Parathyroid adenoma (tissue), 2 donors: ENCODE results near the gene SORCS2.

Experiments
- H2AFZ ChIP-seq: fragments of 300-600 bp; sonication (generic); one replicate; pipeline ENCODE4 v1.7.0; 2017; ENCODE audit warnings: antibody characterized with exemption, mild to moderate bottlenecking
- H3K27ac ChIP-seq: fragments of 300-600 bp; sonication (generic); one replicate; pipeline ENCODE4 v1.7.0; 2017
- H3K27me3 ChIP-seq: fragments of 300-600 bp; sonication (generic); one replicate; pipeline ENCODE4 v1.7.0; 2017; ENCODE audit warnings: low read length; ENCODE audit not compliant: control insufficient read depth, insufficient read depth
- H3K36me3 ChIP-seq: fragments of 300-600 bp; sonication (generic); one replicate; pipeline ENCODE4 v1.7.0; 2017; ENCODE audit warnings: low read length; ENCODE audit not compliant: control insufficient read depth, insufficient read depth
- H3K4me1 ChIP-seq: fragments of 300-600 bp; sonication (generic); one replicate; pipeline ENCODE4 v1.7.0; 2017; ENCODE audit warnings: control low read depth
- H3K4me2 ChIP-seq: fragments of 300-600 bp; sonication (generic); one replicate; pipeline ENCODE4 v1.7.0; 2017; ENCODE audit warnings: low read length
- H3K4me3 ChIP-seq: fragments of 300-600 bp; sonication (generic); one replicate; pipeline ENCODE4 v1.7.0; 2017; ENCODE audit warnings: low read depth, low read length
- H3K79me2 ChIP-seq: fragments of 300-600 bp; sonication (generic); one replicate; pipeline ENCODE4 v1.7.0; 2017; ENCODE audit warnings: control low read depth
- H3K9ac ChIP-seq: fragments of 300-600 bp; sonication (generic); one replicate; pipeline ENCODE4 v1.7.0; 2017; ENCODE audit warnings: mild to moderate bottlenecking
- H3K9me3 ChIP-seq: fragments of 300-600 bp; sonication (generic); one replicate; pipeline ENCODE4 v1.7.0; 2017; ENCODE audit warnings: low read length; ENCODE audit not compliant: control insufficient read depth
- CTCF ChIP-seq: fragments of 300-600 bp; sonication (generic); IDR thresholded peaks from one replicate; pipeline ENCODE4 v1.7.0; 2017; ENCODE audit warnings: antibody characterized with exemption, mild to moderate bottlenecking
- donor health status: primary hyperparathyroidism.

SORCS2 gene

DNA sequence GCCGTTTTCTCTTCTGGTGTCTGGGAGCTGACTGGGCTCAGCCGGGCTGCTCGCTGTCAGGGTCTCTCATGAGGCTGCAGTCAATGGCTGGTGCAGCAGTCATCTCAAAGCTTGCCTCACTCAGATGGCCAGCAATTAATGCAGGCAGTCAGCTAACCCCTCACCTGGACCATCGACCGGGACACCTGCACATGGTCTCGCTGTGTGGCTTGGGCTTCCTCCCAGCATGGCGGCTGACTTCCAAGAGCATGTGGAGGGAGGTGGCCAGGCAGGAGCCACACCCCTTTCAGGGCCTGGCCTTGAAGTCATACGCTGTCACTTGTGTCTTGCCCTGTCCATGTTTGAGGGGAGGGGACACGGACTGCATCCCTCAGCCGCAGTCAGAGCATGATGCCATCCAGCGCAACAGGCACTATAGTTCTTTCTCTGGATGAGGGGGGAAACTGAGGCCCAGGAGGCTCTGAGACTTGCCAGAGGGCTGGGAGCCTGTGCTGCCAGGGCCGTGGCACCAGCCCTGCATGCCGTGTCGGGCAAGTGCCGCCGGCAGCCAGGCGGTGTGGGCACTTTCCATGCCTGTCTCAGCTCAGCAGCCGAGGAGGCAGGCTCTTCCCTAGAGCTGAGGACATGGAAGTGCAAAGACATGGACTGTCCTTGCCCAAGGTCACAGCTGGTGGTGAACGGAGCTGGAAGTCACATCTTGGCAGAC, 545.6 kb downstream of the SORCS2 start:
- no peak overlapping the region for H2AFZ ChIP-seq
- no peaks in the 10 kb centered on the region for H3K79me2 ChIP-seq
- H3K9me3 ChIP-seq = no peaks in the 10 kb centered on the region
- no peaks in the 10 kb centered on the region for H3K4me1 ChIP-seq
- no peak overlapping the region for H3K4me3 ChIP-seq
- H3K9ac ChIP-seq = no peak overlapping the region
- no peak for TF ChIP-seq CTCF
- H3K27me3 ChIP-seq = no peaks in the 10 kb centered on the region
- no peaks in the 10 kb centered on the region for H3K36me3 ChIP-seq
- H3K27ac ChIP-seq = no peak overlapping the region
- H3K4me2 ChIP-seq = no peak overlapping the region

GRCh38 chr4:7738458-7739076, 546.2 kb downstream of the SORCS2 start:
- Histone ChIP-seq H3K9ac (no peak overlapping the region), H3K79me2 (no peaks in the 10 kb centered on the region), H3K36me3 (no peaks in the 10 kb centered on the region), H3K4me1 (no peaks in the 10 kb centered on the region), H3K27me3 (no peaks in the 10 kb centered on the region), H3K4me3 (no peak overlapping the region), H3K27ac (no peak overlapping the region), H3K9me3 (no peaks in the 10 kb centered on the region), H2AFZ (no peak overlapping the region), H3K4me2 (no peak overlapping the region)
- TF ChIP-seq CTCF = no peak

- Histone ChIP-seq H3K4me3 (no peak overlapping the region), H3K27me3 (no peaks in the 10 kb centered on the region), H3K4me1 (no peaks in the 10 kb centered on the region), H3K4me2 (no peak overlapping the region), H3K27ac (no peak overlapping the region), H3K9me3 (no peaks in the 10 kb centered on the region), H2AFZ (no peak overlapping the region), H3K36me3 (no peaks in the 10 kb centered on the region), H3K9ac (no peak overlapping the region), H3K79me2 (no peaks in the 10 kb centered on the region)
- TF ChIP-seq CTCF = no peak
Observed at GRCh38 chr4:7739077-7739917, 547.0 kb downstream of the SORCS2 start.

DNA sequence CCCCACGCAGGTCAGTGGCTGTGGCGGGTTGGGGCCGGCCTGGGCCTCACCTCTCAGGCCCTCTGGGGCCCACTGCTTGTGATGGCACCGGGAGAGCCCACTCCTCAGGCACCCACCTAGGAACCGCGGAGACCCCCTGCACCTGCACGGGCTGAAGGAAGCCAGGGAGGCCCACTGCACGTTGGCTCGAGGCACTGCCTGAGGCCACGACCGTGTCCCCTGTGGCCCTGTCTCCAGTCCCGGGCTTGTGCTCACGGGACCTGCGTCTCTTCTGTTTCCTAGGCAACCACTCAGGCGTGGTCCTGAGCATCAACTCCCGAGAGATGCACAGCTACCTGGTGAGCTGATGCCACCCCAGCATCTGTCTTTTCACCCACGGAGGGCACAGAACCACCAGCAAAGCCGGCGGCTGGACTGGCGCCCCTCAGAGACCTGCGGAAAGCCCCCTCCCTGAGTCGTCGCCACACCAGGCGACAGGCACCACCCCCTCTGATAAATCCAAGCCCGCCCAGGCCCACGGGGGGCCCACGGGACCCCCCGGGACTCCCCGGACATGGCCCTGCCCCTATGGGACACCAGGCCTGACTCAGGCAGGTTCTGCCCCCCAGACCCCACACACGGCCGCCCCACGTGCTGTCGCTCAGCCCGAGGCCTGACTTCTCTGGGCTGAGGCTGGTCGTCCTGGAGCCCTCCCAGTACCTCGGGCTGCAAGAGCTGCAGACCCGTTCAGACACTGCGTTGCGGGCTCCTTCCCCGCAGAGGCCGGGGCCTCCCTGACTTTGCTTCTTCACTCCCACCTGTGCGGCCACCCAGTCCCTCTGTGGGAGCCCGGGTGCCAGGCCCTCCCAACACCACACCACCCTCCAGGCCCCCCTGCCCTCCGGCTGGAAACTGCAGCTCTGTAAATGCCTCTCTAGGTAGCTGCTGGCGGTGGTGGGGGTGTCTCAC, 547.9 kb downstream of the SORCS2 start:
- Histone ChIP-seq H3K9ac (no peak overlapping the region), H3K9me3 (no peaks in the 10 kb centered on the region)
- no peak for TF ChIP-seq CTCF

More for the DNA sequence above, 547.9 kb downstream of the SORCS2 start:
- Histone ChIP-seq H3K36me3 (no peaks in the 10 kb centered on the region), H3K27ac (no peak overlapping the region), H3K79me2 (no peaks in the 10 kb centered on the region), H3K27me3 (no peaks in the 10 kb centered on the region), H2AFZ (no peak overlapping the region), H3K4me2 (no peak overlapping the region), H3K4me1 (no peaks in the 10 kb centered on the region), H3K4me3 (no peak overlapping the region)
